NCI-H2081 treated with DMSO at 0.1 percent for 48 hours (cell line): ENCODE results near the gene SMPD2.

Experiments used
- DNase-seq: peaks from one replicate; lab custom pipeline; 2025; lab: John Stamatoyannopoulos, UW

Gene SMPD2

GRCh38 chr6:109440331-109441068, at the start of gene SMPD2, which contains the start of gene PPIL6:
Gene SMPD2, plus strand, starts transcription at chr6:109440724. Its CDS starts 398 bp downstream, at chr6:109441122.
Gene PPIL6, minus strand, starts transcription at chr6:109440628. Its CDS starts 38 bp downstream, at chr6:109440590.
- DNase-seq, result no peak

- no peak for DNase-seq
These were observed 47.2 kb upstream of the SMPD2 start for GRCh38 chr6:109393157-109393885.

DNA sequence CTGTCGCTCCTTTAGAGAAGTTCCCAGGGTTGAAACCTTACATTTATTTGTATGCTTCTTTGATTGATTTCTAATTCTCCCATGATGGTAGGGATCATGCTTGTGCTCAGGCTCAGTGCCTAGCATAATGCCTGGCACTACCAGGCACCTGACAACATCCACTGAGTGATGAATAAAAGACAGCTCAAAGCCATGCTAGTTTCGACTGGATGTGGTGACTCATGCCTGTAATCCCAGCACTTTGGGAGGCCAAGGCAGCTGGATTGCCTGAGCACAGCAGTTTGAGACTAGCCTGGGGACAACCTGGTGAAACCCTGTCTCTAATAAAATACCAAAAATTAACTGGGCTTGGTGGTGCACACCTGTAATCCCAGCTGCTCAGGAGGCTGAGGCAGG, 46.6 kb upstream of the SMPD2 start:
- DNase-seq, result no peak

DNA sequence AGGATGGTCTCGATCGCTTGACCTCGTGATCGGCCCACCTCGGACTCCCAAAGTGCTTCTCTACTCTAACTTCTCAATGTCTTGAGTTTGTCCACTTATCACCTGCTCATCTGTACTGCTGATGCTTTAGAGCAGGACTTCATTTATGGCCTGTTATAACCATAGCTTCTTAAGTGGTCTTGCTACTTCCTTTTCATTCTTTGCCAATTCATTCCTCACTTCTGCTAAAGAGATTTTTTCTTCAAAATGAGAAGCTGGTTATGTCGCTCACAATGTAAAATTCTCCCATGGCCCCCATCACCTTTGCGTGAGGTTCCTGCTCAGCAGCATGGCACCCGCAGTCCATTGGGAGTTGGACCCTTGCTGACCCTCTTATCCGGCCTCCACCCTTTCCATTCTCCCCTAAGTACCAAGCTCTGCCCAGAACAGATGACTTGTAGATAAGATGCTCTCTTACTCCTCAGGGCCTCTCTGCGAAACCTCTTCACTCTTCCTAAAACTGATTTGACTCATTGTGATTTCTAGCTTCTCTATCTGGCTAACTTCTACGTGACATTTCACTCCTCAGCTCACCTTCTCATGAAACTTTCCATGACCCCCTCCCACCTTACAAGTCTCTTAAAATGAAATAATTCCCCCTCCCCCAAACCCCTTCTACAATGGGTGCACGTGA, 44.3 kb upstream of the SMPD2 start:
- no peak for DNase-seq

GRCh38 chr6:109397020-109397419, 43.5 kb upstream of the SMPD2 start:
- no peak for DNase-seq

GRCh38 chr6:109406196-109406595, 34.3 kb upstream of the SMPD2 start:
- DNase-seq, result no peak

GRCh38 chr6:109411034-109411433, 29.5 kb upstream of the SMPD2 start:
- no peak for DNase-seq

DNA sequence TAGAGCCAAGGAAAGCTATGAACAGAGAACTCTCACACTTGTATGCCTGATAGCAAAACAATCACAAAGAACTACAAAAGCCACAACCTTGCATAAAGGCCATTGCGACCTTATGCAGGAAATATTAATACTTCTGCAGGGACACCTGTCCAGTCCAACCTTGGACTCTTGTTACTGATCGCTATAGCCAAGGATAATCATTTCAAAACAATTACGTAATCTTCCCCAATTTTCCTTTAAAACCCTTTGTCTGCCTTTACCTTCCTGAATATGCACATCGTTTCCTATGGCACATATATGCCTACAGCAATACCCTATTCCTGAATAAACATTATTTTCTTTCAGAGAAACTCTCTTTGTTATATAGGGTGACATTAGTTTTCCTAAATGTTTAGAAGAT, 22.9 kb upstream of the SMPD2 start:
- DNase-seq, result no peak

DNA sequence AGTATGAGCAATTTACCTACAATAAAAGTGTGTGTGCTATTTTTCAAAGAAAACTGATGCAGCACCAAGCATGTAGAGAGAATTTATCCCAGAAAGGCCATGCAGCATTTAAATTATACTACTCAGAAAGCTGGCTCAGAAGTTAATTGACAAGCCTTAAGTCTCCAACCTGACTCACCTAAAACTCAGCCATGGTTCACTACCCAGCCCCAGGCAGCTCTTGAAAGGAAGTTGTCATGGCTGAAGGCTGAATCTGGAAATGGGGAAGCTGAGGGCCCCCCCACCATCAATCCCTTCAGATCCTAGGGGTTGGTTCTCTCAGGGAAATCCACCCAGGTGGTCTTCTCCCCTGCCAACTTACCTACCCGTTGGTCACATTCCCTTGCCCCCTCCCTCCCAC, 19.8 kb upstream of the SMPD2 start:
- no peak for DNase-seq

GRCh38 chr6:109421184-109421583, 19.3 kb upstream of the SMPD2 start:
- no peak for DNase-seq

DNA sequence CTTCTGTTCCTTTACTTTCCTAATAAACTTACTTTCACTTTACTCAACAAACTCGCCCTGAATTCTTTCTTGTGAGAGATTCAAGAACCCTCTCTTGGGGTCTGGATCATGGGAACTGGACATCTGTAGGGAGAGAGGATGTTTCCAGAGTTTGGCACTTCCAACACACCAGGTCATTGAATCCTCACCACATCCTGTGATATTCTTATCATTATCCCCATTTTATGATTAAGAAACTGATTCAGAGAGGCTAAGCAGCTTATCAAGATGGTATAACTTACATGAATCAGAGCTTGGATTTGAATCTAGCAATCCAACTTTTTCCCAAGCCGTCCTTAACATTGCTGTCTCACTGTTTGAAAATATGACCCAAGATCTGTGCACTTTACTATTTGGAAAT, 15.6 kb upstream of the SMPD2 start:
- no peak for DNase-seq

GRCh38 chr6:109428889-109429477, 11.5 kb upstream of the SMPD2 start:
- DNase-seq, result no peak

DNA sequence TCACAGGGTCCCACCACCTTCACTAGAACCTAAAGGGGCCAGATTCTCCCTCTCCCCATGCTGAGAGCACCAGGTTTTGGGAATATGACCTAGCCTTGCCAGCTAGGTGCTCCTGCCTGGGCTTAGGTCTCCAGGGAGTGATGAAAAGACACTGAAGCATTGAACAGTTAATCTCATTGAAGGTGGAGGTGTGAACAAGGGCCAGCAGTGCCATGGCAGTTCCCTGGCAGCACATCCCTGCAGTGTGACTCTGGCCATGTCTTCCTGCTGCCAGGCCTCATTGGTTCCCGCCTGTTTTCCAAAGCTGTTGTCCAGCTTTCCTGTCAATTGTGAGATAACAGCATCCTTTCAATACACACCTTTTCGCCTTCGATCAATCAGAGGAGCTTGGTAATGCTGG, 11.0 kb upstream of the SMPD2 start:
- DNase-seq, result no peak

- no peak for DNase-seq
These were observed 6.1 kb upstream of the SMPD2 start for GRCh38 chr6:109434456-109434855.

DNA sequence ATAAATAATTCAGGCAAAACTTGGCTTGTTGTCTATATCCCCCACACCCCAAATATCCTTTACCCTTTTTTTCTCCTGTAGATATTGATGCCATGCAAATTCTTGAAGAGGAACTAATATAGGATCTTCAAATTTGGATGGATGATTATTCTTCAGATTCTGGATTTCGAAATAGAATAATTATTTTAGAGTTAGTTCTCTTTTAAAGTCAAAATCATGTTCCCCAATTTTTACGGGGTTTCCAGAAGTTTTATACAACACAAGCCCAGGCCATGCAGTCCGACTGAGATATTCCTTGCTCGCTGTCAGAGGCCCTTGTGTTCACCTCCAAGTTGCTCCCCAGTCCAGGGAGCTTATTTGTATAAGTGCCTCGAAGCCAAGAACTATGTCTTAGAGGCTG, 4.5 kb upstream of the SMPD2 start:
- no peak for DNase-seq

- DNase-seq, result no peak
These were observed 719 bp downstream of the SMPD2 start for GRCh38 chr6:109441069-109441816.

DNA sequence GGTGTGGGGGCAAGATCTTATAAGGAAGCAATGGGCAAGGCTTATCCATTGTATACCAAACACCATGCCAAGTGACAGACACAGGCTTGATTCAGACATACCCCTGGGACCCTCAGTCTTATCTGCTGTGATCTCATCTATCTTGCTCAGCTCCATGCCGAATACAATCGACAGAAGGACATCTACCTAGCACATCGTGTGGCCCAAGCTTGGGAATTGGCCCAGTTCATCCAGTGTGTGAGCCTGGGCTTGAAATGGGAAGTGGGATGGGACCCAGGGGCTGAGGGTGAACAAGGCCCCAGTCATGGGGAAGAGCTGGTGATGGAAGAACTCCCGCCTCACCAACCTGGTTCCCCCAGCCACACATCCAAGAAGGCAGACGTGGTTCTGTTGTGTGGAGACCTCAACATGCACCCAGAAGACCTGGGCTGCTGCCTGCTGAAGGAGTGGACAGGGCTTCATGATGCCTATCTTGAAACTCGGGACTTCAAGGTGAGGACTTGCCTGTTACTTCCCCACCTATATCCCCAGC, 1.9 kb downstream of the SMPD2 start:
- DNase-seq, result no peak

- no peak for DNase-seq
These were observed 3.0 kb downstream of the SMPD2 start for GRCh38 chr6:109443425-109443950.

- no peak for DNase-seq
These were observed 4.9 kb downstream of the SMPD2 start for GRCh38 chr6:109445382-109445781.

DNA sequence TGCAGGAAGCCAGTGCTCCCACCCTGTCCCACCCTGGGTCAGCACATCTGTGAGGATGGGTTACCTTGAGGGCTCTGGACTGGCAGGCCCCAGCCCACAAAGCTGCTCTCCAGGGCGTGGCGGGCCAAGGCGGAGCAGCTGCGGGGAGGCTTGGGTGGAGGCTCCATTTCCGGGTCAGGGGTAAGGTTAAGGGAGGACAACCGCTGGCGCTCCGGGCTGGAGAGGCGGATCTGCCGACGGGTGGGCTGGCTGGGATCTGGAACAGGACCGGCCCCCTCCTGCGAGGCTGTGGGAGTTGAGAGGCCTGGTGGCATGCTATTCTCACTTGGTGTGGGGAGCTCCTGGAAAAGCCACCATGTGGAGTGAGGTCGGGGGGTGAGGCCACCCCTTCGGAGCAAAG, 5.5 kb downstream of the SMPD2 start:
- DNase-seq, result no peak

- DNase-seq, result no peak
These were observed 6.0 kb downstream of the SMPD2 start for GRCh38 chr6:109446541-109446940.
